GM18907 (cell line): ENCODE measurements around the gene LTBP2.
"Not testable (repeated sequence)": the region's sequence is repeated elsewhere in the genome, so short reads cannot be mapped to it uniquely, and the experiment has no call there.

Experiments
- ATAC-seq: cut with Tn5 transposase; IDR thresholded peaks from one replicate; pipeline ENCODE4 v1.9.1; 2021; ENCODE audit warnings: mild to moderate bottlenecking, moderate library complexity; ENCODE audit not compliant: unreplicated experiment

Gene LTBP2

DNA sequence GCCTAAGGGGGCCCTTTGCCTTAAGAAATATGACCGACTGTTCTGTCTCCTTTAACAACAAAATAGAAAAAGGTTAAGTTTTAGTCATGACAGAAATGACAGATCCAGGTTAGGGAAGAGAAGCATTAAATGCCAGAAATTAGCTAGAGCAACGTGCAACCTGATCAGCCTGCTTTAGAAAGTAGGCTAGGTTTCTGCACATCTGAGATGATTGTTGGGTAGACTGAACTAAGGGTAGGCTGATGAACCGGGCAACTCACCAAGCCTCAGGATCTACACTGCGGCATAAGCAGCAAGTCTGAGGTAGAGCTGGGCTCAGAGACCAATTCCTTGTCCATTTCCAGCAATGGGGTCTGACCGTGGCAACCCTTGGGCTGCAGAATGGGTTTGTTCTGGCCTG is 148.3 kb downstream of the LTBP2 start:
- ATAC-seq, result no peak

DNA sequence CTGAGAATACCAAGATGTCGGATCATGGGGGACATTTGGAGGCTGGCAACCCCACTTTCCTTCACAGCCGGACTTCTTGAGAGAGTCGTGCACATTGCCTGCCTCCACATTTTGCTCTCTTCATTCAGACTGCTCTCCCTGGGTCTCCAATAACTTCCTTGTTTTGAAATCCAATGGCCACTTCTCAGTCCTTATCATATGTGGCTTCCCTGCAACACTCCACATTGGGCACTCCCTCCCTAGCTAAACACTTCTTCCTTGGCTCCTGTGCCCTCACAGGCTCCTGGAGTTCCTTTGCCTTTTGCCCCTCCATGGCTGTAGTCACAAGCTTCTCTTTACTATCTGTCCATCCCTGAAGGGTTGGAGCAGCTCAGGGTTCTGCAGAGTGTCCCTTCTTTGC is 149.0 kb downstream of the LTBP2 start:
- no peak for ATAC-seq

GRCh38 chr14:74459976-74460375 is 152.1 kb downstream of the LTBP2 start:
- no peak for ATAC-seq

- ATAC-seq, result no peak
These were observed 152.6 kb downstream of the LTBP2 start for GRCh38 chr14:74459289-74459946.

DNA sequence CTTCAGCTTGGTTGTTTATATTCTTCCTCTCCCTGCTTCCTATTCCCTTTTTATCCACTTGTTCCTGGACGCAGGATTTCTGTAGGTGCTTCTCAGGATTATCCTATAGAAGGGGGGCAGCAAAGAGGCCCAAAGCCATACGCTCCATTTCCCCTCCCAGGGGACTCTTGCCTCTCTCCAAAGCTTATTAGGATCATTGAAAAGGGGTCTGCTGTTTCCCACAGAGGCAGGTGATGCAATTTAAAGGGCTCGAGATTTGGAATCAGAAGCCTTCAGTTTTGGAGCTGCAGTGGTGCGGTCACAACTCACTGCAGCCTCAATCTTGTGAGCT is 154.5 kb downstream of the LTBP2 start:
- ATAC-seq, result no peak

DNA sequence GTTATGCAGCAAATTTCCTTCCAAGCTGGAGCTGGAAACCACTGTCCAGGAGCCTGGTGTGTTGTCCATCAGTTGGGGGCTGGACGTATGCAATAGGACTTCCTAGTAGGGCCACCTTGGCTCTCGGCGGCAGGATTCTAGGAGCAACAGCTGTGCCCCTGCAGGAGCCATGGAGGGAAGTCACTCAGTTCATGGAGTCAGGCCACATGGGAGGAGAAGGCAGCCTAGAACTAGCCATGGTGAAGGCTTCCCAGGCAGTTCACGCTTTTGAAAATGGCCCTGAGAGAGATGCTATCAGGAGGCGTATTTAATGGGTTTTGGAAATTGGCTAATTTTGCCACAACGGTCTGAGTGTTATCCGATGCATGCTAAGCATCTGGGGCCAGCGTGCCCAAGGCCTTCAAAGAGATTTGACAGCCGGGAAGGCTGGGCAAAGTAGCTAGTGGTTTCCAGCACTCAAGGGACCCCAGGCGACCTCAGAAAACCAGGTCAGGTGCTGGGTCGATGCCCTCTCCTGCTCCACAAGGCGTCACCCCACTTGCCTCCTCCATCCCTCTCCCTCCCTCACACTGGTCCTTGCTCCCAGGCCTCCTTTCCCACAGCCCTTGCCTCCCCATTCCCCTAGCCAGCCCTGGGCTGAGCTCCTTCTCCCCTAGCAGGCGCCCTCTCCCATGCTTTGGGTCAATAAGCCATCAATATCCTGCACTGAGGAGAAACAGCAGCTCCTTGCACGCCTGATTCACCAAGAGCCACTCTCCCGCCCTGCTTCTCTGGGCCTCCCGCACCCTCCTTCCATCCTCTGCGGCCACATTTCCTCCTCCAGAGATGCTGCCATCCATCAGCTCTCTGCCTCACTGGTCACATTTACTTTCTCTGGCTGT is 155.1 kb downstream of the LTBP2 start:
- no peak for ATAC-seq

DNA sequence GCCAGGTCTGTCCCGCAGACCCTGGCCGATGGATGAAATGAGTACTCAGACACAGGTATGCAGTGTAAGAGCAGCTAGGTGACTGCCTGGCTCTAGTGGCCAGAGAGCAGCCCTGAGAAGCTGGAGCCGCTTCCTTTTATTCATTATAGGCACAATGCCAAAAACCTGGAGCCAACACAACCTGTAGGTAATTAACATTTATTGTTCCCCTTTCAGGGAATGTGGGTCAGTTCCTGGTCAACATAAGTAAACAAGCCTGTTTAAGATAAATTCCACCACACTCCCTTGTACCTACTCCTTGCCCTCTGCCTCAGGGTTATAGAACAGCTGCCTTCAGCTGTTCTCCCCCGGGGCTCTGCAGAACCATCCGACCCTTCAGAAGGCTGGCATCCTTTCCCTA is 157.6 kb downstream of the LTBP2 start:
- not testable (repeated sequence) for ATAC-seq
